GM18867 (cell line): ENCODE data around the gene FKBP1C.
A peak's percentile ranks its signal among the peaks of the same experiment; 100 is the strongest.
"Not testable (repeated sequence)": the region's sequence is repeated elsewhere in the genome, so short reads cannot be mapped to it uniquely, and the experiment has no call there.

Experiments
- ATAC-seq: cut with Tn5 transposase; IDR thresholded peaks from one replicate; pipeline ENCODE4 v1.9.1; 2021; ENCODE audit warnings: mild to moderate bottlenecking, moderate library complexity; ENCODE audit not compliant: unreplicated experiment

The FKBP1C gene

GRCh38 chr6:63211343-63211742 is at the start of gene FKBP1C:
FKBP1C (plus strand) TSS chr6:63211469.
- not testable (repeated sequence) for ATAC-seq

DNA sequence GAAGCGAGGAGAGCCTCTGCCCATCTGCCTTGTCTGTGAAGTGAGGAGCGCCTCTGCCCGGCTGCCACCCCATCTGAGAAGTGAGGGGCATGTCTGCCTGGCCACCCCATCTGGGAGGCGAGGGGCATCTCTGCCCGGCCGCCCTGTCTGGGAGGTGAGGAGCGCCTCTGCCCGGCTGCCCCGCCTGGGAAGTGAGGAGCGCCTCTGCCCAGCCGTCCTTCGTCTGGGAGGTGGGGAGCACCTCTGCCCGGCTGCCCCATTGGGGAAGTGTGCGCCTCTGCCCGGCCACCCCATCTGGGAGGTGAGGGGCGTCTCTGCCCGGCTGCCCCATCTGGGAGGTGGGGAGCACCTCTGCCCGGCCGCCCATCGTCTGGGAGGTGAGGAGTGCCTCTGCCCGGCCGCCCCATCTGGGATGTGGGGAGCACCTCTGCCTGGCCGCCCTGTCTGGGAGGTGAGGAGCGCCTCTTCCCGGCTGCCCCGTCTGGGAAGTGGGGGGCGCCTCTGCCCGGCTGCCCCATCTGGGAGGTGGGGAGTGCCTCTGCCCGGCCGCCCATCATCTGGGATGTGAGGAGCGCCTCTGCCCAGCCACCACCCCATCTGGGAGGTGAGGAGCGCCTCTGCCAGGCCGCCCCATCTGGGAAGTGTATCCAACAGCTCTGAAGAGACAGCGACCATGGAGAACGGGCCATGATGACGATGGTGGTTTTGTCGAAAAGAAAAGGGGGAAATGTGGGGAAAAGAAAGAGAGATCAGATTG is 47.0 kb upstream of the FKBP1C start:
- ATAC-seq: not testable (repeated sequence)

GRCh38 chr6:63174173-63174572 is 37.1 kb upstream of the FKBP1C start:
- no peak for ATAC-seq

- no peak for ATAC-seq
Observed at GRCh38 chr6:63176181-63176580, 35.1 kb upstream of the FKBP1C start.

- ATAC-seq: no peak
Observed at GRCh38 chr6:63180367-63180766, 30.9 kb upstream of the FKBP1C start.

DNA sequence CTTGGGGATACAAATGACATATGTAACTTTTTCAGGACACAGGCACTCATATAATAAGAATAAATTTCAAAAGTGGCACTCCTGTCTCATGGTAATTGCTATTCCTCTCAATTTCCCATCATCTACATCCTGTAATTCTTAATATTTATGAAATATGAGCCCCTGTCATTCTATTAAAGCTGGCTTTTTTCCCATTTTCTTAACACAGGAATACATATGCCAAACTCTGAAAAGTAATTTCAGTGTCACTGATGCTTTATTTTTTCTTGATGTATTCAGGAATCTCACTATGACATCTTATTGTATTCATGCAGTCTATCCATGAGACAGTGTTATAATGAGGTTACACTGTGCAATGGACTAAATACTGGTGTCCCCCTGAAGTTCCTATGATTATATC is 24.3 kb upstream of the FKBP1C start:
- ATAC-seq: no peak

DNA sequence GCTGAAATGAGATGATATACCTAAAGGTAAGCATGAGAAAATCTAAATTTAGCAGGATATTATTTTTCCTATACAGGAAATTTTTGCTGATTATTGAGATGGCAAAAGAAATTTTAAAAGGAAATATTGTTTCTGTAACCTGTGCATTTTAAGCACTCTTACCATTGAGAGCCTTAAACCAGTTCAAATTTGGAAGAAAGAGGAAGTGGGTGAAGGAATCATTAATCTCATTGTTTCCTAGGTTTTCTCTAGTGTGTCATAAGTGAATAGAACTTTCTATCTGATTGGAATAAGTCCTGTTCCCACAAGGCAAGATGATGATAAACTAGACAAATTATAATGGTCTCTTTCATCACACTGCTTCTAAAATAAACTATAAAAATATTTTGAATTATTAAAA is 22.4 kb upstream of the FKBP1C start:
- no peak for ATAC-seq

GRCh38 chr6:63193324-63193723 is 17.9 kb upstream of the FKBP1C start:
- no peak for ATAC-seq

GRCh38 chr6:63197741-63198140 is 13.5 kb upstream of the FKBP1C start:
- ATAC-seq: no peak

DNA sequence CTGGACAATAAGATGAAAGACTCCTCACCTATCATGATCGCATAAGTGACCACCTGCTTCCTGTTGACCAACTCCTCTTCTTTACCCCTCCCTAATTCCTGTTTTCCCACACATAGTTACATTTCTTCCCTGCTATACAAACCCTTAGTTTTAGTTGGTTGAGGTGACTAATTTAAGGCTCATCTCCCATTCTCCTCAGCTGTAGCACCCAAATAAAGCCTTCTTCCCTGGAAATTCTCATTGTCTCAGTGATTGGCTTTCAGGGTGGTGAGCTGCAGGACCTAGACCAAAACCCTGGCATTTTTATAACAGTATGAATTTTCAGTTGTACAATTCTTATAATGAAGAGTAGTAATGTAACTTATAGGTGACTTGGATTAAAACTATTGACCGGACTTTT is 2.1 kb downstream of the FKBP1C start:
- ATAC-seq: no peak

GRCh38 chr6:63214816-63215215 is 3.5 kb downstream of the FKBP1C start:
- ATAC-seq: no peak

GRCh38 chr6:63224179-63224578 is 12.9 kb downstream of the FKBP1C start:
- ATAC-seq: no peak

- not testable (repeated sequence) for ATAC-seq
Observed at GRCh38 chr6:63225987-63226386, 14.7 kb downstream of the FKBP1C start.

DNA sequence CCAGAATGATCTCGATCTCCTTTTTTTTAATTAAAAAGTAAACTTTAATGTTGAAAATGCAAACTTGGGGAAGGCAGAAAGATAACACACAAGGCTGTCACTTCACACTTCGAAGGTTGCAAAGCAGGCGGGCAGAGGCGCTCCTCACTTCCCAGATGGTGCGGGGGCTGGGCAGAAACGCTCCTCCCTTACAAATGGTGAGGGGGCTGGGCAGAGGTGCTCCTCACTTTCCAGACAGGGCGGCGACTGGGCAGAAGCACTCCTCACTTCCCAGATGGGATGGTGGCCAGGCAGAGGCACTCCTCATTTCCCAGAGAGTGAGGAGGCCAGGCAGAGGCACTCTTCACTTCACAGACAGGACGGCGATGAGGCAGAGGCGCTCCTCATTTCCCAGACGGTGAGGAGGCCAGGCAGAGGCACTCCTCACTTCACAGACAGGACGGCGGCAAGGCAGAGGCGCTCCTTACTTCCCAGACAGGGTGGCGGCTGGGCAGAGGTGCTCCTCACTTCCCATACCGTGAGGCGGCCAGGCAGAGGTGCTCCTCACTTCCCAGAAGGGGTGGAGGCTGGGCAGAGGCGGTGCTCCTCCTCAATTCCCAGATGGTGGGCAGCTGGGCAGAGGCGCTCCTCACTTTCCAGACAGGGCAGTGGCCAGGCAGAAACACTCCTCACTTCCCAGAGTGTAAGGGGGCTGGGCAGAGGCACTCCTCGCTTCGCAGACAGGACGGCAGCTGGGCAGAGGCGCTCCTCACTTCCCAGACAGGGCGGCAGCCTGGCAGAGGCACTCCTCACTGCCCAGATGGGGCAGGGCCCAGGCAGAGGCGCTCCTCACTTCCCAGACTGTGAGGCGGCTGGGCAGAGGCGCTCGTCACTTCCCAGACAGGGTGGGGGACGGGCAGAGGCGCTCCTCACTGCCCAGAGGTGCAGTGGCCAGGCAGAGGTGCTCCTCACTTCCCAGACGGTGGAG is 16.9 kb downstream of the FKBP1C start:
- not testable (repeated sequence) for ATAC-seq

- not testable (repeated sequence) for ATAC-seq
Observed at GRCh38 chr6:63230027-63230426, 18.8 kb downstream of the FKBP1C start.

- not testable (repeated sequence) for ATAC-seq
Observed at GRCh38 chr6:63230511-63230910, 19.2 kb downstream of the FKBP1C start.

DNA sequence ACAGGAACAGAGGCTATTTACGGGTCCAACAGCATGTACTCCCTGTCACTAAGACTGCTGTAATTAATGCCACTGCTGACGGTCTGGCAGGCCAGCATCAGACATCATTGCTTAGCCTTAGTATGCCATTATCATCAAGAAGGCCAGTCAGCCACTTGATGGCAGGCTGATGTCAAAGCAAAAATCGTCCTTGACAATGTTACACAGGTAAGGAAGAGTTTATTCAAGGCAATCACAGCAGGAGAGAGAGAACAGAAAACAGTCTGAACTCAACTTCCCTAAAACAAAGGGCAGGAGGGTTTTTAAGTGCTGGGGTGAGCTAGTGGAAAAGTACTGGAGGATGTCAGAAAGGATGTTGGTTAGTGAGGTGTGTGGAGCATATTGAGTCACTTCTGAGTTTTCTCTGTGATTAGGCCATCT is 25.1 kb downstream of the FKBP1C start:
- peak; percentile 62 for ATAC-seq

GRCh38 chr6:63245420-63245819 is 34.2 kb downstream of the FKBP1C start:
- ATAC-seq: no peak

GRCh38 chr6:63245909-63246308 is 34.6 kb downstream of the FKBP1C start:
- ATAC-seq: no peak

- no peak for ATAC-seq
Observed at GRCh38 chr6:63246581-63246980, 35.3 kb downstream of the FKBP1C start.

GRCh38 chr6:63249875-63250482 is 38.7 kb downstream of the FKBP1C start:
- no peak for ATAC-seq
